ENCODE results near the gene PLA2G2A.

- TF ChIP-seq, protein P1, sequence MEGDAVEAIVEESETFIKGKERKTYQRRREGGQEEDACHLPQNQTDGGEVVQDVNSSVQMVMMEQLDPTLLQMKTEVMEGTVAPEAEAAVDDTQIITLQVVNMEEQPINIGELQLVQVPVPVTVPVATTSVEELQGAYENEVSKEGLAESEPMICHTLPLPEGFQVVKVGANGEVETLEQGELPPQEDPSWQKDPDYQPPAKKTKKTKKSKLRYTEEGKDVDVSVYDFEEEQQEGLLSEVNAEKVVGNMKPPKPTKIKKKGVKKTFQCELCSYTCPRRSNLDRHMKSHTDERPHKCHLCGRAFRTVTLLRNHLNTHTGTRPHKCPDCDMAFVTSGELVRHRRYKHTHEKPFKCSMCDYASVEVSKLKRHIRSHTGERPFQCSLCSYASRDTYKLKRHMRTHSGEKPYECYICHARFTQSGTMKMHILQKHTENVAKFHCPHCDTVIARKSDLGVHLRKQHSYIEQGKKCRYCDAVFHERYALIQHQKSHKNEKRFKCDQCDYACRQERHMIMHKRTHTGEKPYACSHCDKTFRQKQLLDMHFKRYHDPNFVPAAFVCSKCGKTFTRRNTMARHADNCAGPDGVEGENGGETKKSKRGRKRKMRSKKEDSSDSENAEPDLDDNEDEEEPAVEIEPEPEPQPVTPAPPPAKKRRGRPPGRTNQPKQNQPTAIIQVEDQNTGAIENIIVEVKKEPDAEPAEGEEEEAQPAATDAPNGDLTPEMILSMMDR (IDR thresholded peaks at IDR 0.05), result no peak
- no peak for TF ChIP-seq EP300 (IDR thresholded peaks at IDR 0.05)
- TF ChIP-seq POLR2A (IDR thresholded peaks at IDR 0.05), result no peak
These were observed 34.7 kb upstream of the PLA2G2A start for GRCh38 chr1:20014153-20014552.
